GM18858 (cell line): ENCODE data around the gene PLS1.
"Not testable (repeated sequence)": the region's sequence is repeated elsewhere in the genome, so short reads cannot be mapped to it uniquely, and the experiment has no call there.

ENCODE experiments used
- ATAC-seq: cut with Tn5 transposase; IDR thresholded peaks from one replicate; pipeline ENCODE4 v1.9.1; 2021; ENCODE audit not compliant: unreplicated experiment

The PLS1 gene, protein sequence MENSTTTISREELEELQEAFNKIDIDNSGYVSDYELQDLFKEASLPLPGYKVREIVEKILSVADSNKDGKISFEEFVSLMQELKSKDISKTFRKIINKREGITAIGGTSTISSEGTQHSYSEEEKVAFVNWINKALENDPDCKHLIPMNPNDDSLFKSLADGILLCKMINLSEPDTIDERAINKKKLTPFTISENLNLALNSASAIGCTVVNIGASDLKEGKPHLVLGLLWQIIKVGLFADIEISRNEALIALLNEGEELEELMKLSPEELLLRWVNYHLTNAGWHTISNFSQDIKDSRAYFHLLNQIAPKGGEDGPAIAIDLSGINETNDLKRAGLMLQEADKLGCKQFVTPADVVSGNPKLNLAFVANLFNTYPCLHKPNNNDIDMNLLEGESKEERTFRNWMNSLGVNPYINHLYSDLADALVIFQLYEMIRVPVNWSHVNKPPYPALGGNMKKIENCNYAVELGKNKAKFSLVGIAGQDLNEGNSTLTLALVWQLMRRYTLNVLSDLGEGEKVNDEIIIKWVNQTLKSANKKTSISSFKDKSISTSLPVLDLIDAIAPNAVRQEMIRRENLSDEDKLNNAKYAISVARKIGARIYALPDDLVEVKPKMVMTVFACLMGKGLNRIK

GRCh38 chr3:142595951-142596725 is at the start of gene PLS1:
Gene PLS1 (plus strand): TSS chr3:142596393. CDS start chr3:142664238, 67,845 bp downstream.
- ATAC-seq, result peak; percentile 83

GRCh38 chr3:142549986-142550385 is 46.2 kb upstream of the PLS1 start:
- ATAC-seq, result no peak

GRCh38 chr3:142552579-142552978 is 43.6 kb upstream of the PLS1 start:
- not testable (repeated sequence) for ATAC-seq

DNA sequence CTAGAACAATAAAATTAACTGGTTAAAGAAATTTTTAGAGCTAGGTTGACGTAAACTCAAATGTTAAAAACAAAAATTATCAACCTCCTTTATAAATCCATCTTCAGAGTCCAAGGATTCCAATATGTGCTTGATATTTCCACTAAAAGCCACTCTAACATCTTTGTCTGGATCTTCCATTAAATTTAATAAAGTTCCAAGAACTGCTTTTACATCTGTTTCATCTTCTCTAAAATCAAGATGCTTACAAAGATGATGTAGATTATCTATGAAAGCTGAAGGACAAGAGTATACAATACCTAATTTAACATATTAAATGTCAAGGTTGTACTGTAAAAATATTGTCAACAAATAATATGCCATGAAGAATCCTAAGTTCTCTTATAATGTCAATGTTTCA is 42.5 kb upstream of the PLS1 start:
- no peak for ATAC-seq

DNA sequence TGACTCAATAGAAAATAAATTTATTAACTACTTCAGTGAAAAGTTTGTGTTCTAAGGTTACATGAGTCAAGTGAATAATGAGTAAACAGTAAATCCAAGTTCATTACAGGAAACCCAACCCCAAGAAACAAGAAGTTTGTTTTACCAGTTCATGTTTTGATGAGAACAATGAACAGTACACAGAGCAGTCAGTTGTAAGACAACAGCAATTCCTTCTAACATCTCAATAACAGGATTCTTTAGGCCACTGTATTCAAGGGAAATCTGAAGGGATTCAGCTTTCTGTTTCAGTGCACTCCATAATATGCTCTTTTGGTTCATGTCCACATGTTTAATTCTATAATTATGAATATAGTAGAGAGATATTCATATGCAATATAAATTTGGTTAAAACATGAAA is 36.1 kb upstream of the PLS1 start:
- ATAC-seq, result no peak

- ATAC-seq, result no peak
Observed at GRCh38 chr3:142563496-142563997, 32.6 kb upstream of the PLS1 start.

DNA sequence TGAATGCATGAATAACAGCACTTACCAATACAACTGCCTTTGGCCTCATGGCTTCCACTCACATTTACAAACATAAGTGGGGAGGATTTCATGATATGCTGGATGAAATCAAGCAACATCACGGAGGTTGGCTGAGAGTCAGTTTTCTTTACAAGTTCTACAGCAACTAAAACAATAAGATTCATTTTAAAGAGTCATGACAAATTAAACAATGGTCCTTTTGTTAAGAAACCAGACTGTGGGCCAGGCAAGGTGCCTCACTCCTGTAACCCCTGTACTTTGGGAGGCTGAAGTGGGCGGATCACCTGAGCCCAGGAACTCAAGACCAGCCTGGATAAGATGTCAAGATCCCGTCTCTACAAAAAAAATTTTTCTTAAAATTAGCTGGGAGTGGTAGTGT is 30.1 kb upstream of the PLS1 start:
- ATAC-seq, result no peak

GRCh38 chr3:142568393-142569017 is 27.7 kb upstream of the PLS1 start:
- no peak for ATAC-seq

DNA sequence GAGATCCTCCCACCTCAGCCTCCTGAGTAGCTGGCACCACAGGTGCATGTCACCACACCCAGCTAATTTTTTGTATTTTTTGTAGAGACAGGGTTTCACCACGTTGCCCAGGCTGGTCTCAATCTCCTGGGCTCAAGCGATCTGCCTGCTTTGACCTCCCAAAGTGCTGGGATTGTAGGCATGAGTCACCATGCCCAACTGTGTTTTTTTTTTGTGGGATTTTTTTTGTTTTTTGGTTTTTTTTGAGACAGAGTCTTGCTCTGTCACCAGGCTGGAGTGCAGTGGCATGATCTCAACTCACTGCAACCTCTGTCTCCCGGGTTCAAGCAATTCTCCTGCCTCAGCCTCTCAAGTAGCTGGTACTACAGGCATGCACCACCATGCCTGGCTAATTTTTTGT is 26.8 kb upstream of the PLS1 start:
- not testable (repeated sequence) for ATAC-seq

DNA sequence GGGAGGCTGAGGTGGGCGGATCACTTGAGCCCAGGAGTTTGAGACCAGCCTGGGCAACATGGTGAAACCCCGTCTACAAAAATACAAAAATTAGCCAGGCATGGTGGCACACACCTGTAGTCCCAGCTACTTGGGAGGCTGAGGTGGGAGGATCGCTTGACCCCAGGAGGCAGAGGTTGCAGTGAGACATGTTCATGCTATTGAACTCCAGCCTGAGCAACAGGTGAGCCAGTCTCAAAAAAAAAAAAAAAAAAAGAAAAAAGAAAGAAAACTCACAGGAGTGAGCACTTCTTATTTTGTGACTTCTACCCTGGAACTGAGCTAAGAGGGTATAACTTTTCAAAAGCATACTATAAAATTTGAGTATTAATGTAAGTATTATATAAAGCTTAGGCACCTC is 22.0 kb upstream of the PLS1 start:
- ATAC-seq, result not testable (repeated sequence)

- ATAC-seq, result no peak
Observed at GRCh38 chr3:142574665-142575064, 21.5 kb upstream of the PLS1 start.

DNA sequence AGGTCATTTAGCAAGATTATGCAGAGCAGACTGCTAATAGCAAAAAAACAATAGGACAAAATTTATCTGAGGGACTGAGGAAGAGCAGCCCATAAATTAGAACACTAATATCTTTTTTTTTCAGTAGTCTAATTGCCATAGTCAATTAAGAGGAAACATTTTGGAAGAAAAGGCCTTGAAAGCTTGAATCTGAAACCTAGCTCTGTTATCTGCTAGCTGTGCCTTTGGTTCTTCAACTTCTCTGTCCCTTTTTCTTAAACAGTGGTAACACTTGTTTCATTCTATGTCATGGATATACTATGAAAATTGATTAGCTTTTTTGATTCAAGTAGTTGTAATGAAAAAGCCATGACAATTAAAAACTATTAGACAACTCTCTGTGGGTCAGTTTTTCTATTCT is 19.4 kb upstream of the PLS1 start:
- no peak for ATAC-seq

DNA sequence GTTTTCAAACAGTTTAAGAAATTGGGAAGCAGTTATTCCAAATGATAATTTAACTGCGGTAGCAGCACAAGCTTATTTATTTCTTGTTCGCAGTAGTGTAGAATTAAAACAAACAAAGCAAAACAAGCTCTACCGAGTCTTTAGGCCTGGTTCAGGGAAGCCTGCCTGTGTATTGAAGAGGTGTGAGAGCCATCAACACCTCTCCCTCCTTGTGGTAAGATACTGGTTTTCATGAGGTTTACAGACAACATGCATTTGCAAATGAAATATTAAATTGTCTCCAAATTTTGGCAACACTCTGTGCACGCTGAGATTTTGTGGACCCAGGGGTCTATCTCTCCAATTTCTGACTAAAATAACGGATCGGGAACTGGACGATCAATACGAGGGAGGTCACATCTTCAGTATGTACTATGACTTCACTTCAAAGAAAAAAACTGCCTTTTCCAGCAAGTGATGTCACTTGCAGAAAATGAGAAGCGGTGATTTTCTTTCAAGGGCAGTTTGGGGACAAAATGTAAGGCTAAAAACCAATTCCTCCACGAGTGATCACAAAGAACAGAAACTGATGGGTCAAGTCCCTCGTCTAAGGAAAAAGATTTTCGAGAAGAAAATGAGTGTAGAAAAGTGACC is 18.4 kb upstream of the PLS1 start:
- no peak for ATAC-seq

DNA sequence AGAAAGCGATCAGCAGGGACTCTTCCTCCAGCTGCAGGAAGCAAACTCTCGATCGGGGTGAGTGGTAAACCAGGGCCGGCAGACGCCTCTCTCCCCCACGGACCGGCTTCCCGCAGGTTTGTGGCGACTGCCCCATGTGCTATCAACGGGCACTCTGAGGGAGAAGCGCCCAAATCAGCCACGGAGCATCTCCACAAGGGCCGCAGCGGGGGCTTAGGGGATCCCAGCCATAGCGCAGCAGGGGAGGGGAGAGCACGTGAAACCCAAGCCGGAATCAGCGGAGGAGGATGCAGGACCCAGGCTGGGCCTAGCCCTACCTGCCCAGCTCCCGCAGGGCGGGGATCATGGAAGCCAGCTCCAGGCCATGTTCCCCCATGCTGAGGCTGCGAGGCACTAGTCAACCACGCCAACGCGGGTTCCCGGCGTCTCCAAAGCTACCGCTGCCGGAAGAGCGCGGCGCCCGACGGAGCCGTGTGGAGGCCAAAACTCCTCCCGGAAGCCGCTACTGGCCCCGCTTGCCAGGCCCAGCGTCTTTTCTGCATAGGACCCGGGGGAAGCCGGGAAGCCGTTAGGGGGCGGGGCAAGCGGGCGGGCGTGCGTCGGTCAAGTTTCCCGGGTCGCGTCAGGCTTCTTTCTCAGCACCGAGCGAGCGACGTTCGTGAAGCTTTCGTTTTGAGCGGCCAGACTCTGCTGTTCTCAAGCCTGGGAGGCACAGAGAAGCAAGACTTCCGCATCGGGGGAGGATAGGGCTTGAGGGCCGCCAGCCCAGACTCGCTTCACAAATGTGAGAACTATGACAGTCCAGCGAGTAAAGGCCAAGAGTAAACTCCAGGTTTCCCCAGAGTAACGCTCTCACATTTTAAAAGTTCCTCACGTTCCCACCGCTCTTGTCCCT is 17.6 kb upstream of the PLS1 start, which contains the start of gene ATR:
TSS of gene ATR (minus strand) at position 405 of the 895 bp plus-strand sequence. CDS start at position 376, 29 bp downstream.
- ATAC-seq, result peak; percentile 88

GRCh38 chr3:142580061-142580423 is 16.2 kb upstream of the PLS1 start:
- no peak for ATAC-seq

DNA sequence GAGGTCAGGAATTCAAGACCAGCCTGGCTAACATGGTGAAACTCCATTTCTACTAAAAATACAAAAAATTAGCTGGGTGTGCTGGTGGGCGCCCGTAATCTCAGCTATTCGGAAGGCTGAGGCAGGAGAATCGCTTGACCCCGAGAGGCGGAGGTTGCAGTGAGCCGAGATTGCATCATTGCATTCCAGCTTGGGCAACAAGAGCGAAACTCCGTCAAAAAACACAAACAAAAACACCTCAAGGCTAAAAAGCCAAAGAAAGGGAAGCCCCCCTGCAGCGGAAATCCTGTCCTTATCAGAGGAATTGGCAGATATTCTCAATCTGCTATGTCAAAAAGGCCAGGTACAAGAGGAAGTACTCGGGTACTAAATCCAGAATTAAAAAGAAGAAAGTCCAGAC is 15.1 kb upstream of the PLS1 start:
- ATAC-seq, result not testable (repeated sequence)

DNA sequence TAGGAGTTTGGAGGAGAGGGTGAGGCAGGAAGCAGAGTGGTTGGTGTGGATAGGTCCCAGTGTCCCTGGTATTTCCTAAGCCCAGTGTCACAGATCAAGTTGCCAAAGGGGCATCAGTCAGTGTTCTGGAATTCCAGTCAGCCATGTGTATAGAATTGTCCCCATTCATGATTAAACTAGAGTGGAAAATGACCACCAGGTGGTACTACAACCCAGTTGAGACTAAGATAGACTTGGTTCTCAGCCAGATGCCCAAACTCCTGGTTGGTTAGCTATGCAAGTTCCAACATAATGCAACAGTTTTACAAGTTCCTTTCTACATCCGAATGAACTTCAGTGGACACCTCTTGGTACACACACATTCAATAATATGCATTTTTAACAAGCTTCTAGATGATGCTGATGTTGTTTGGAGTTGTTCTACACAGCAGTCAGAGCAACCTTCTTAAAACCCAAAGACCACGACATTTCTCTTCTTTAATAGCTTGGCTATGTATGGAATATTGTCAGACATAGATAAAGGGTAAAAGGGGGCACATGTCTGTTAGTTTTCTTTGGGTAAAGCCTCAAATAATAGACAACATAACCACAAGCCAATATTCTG is 9.3 kb upstream of the PLS1 start:
- no peak for ATAC-seq

GRCh38 chr3:142588703-142589102 is 7.5 kb upstream of the PLS1 start:
- no peak for ATAC-seq

DNA sequence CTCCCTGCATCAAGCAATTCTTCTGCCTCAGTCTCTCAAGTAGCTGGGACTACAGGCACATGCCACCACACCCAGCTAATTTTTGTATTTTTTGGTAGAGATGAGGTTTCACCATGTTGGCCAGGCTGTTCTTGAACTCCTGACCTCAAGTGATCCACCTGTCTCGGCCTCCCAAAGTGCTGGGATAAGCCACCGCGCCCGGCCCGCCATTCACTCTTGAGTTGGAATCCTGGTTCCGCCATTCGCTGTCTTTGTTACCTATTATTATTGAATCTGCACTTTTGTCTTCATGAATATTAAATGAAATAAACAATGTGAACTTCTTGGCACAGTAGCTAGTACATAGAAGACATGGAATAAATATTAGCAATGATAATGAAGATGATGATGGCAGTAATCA is 3.9 kb upstream of the PLS1 start:
- ATAC-seq, result not testable (repeated sequence)
